ENCODE data around the gene HOXC9. TPM values are rescaled to one million over a fixed set of nuclear protein-coding genes. Genes with fewer than 3 reads are reported as not detected.
A peak's percentile ranks its signal among the peaks of the same experiment; 100 is the strongest.

Gene HOXC9
- total RNA-seq, 1 experiment from 2014 or later = 11.3 TPM

DNA sequence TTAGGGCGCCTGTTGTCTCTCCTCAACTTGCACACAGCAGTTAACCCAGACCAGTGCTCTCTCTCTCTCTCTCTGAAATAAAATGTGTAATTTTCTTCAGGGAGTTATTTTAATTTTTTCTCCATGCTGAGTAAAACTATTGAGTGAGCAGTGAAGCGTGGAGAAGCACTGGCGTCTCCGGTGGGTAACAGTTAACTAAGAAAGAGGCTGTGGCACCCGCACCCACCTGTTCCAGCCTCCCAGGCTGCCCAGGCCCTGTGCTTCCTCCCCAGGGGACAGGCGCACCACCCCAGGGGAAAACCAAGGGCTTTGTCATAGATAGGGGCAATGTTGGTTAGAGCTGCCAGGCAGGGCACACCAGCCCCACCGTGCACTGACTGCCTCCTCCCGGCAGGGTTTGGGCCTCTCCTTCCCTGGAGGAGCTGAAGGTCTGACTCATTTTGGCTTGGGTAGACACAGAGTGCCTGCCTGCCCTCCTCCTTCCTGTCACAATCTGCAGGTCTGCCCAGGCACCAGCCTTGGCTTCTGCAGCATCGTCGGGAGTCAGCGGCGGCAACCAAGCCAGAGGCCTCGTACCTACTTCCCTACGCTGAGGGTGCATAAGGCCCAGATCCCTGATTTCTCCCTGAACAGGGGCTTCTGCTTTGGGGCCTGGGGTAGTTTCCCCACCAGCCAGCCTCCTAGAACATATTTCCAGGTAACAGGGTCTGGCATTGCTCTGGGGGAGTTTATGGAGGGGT is 36.8 kb downstream of the HOXC9 start:
- DNase-seq (ENCODE audit: low read depth, low spot score) (no peak), ATAC-seq (peak; percentile 42)
- TF ChIP-seq, protein P1, sequence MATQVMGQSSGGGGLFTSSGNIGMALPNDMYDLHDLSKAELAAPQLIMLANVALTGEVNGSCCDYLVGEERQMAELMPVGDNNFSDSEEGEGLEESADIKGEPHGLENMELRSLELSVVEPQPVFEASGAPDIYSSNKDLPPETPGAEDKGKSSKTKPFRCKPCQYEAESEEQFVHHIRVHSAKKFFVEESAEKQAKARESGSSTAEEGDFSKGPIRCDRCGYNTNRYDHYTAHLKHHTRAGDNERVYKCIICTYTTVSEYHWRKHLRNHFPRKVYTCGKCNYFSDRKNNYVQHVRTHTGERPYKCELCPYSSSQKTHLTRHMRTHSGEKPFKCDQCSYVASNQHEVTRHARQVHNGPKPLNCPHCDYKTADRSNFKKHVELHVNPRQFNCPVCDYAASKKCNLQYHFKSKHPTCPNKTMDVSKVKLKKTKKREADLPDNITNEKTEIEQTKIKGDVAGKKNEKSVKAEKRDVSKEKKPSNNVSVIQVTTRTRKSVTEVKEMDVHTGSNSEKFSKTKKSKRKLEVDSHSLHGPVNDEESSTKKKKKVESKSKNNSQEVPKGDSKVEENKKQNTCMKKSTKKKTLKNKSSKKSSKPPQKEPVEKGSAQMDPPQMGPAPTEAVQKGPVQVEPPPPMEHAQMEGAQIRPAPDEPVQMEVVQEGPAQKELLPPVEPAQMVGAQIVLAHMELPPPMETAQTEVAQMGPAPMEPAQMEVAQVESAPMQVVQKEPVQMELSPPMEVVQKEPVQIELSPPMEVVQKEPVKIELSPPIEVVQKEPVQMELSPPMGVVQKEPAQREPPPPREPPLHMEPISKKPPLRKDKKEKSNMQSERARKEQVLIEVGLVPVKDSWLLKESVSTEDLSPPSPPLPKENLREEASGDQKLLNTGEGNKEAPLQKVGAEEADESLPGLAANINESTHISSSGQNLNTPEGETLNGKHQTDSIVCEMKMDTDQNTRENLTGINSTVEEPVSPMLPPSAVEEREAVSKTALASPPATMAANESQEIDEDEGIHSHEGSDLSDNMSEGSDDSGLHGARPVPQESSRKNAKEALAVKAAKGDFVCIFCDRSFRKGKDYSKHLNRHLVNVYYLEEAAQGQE (IDR thresholded peaks at IDR 0.05; ENCODE audit: low read depth) = no peak
- TF ChIP-seq, protein P2, sequence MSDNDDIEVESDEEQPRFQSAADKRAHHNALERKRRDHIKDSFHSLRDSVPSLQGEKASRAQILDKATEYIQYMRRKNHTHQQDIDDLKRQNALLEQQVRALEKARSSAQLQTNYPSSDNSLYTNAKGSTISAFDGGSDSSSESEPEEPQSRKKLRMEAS (IDR thresholded peaks at IDR 0.05) = no peak
- intact Hi-C loops (cut with micrococcal nuclease) = no loop called here
- Histone ChIP-seq H3K79me2 (ENCODE audit: insufficient read depth, low read length) (no peaks in the 10 kb centered on the region), H3K27ac (ENCODE audit: low read depth, low read length) (no peak overlapping the region), H3K4me1 (ENCODE audit: control insufficient read depth in 1 of 2, insufficient read depth in 2 of 2, low read length in 2 of 2) (peaks cover 7 to 32% of the 10 kb centered on the region in 2 experiments), H3K4me2 (ENCODE audit: low read length) (no peak overlapping the region), H3K9me2 (ENCODE audit: insufficient read depth) (no peaks in the 10 kb centered on the region), H3K9me3 (ENCODE audit: control insufficient read depth in 1 of 2, insufficient read depth in 1 of 2, low read depth in 1 of 2, low read length in 2 of 2) (no peaks in the 10 kb centered on the region), H4K20me1 (ENCODE audit: insufficient read depth) (no peaks in the 10 kb centered on the region), H3K36me3 (ENCODE audit: control insufficient read depth in 1 of 2, insufficient read depth in 2 of 2, low read length in 2 of 2) (no peaks in the 10 kb centered on the region), H3K4me3 (replicated peaks in 1 of 2; ENCODE audit: low read depth in 1 of 2, low read length in 2 of 2) (no peak overlapping the region), H3K9ac (ENCODE audit: low read length) (no peak overlapping the region), H3K27me3 (ENCODE audit: insufficient read depth, low read length) (no peaks in the 10 kb centered on the region), H2AFZ (ENCODE audit: low read depth, low read length, poor library complexity, severe bottlenecking) (no peak overlapping the region)
- RAD21 ChIA-PET (ENCODE audit: low non-redundant PET in 1 of 2, low total read pairs in 2 of 2, uncharacterized antibody in 2 of 2, unreplicated experiment in 2 of 2) = no interaction called here
- no TSS peak for BruUV-seq (replicated peaks)
- CTCF ChIA-PET = interaction anchor here (0.7 to 2.4 kb wide), 2 partner anchors 19 to 152 kb away, joined by 3 to 5 read pairs; partner anchors contain the start of gene SMUG1
- POLR2A ChIA-PET = no interaction called here

Measured in HCT116 (cell line).